OCI-LY1 (cell line): ENCODE results near the gene ZBTB8A.

ENCODE experiments used
- H2AFZ ChIP-seq: fragments of 200-600 bp; sonication (generic), shearing (Covaris generic); 2 replicates; pipeline ENCODE4 v1.6.0; 2014; ENCODE audit warnings: antibody characterized with exemption, mild to moderate bottlenecking, low read length
- H3F3A ChIP-seq: fragments of 200-600 bp; sonication (generic), shearing (Covaris generic); 2 replicates; pipeline ENCODE4 v1.6.0; 2014; ENCODE audit warnings: mild to moderate bottlenecking, antibody characterized with exemption, low read length, moderate library complexity; ENCODE audit not compliant: insufficient read depth
- H3K27ac ChIP-seq: fragments of 200-600 bp; sonication (generic); 2 replicates; pipeline ENCODE4 v1.5.1; 2014; ENCODE audit warnings: low read length, mixed run types, mild to moderate bottlenecking, low read depth; ENCODE audit not compliant: poor library complexity, severe bottlenecking
- H3K27me3 ChIP-seq: fragments of 200-600 bp; sonication (generic); 2 replicates; pipeline ENCODE4 v1.6.0; 2014; ENCODE audit warnings: antibody characterized with exemption, mild to moderate bottlenecking, low read length, moderate library complexity; ENCODE audit not compliant: insufficient read depth
- H3K36me3 ChIP-seq: fragments of 200-600 bp; sonication (generic); 2 replicates; pipeline ENCODE4 v1.6.1; 2014; ENCODE audit warnings: mild to moderate bottlenecking, antibody characterized with exemption, low read length, moderate library complexity, mixed read lengths; ENCODE audit not compliant: insufficient read depth
- H3K4me1 ChIP-seq: fragments of 200-600 bp; sonication (generic); 2 replicates; pipeline ENCODE4 v1.5.1; 2014; ENCODE audit warnings: mild to moderate bottlenecking, low read length, moderate library complexity; ENCODE audit not compliant: insufficient read depth, severe bottlenecking
- H3K4me2 ChIP-seq: fragments of 200-600 bp; sonication (generic), shearing (Covaris generic); 2 replicates; pipeline ENCODE4 v1.6.1; 2014; ENCODE audit warnings: low read length
- H3K4me3 ChIP-seq: fragments of 200-600 bp; sonication (generic); 2 replicates; pipeline ENCODE4 v1.5.1; 2014; ENCODE audit warnings: low read length, low read depth, mild to moderate bottlenecking, mixed read lengths; ENCODE audit not compliant: poor library complexity, severe bottlenecking
- H3K79me2 ChIP-seq: fragments of 200-600 bp; shearing (Covaris generic); 2 replicates; pipeline ENCODE4 v1.6.1; 2016; ENCODE audit warnings: mixed run types, low read length, mixed read lengths; ENCODE audit not compliant: insufficient read depth
- H3K9ac ChIP-seq: fragments of 200-600 bp; sonication (generic), shearing (Covaris generic); 2 replicates; pipeline ENCODE4 v1.6.1; 2014; ENCODE audit warnings: mild to moderate bottlenecking, low read length, mixed read lengths
- H3K9me2 ChIP-seq: fragments of 200-600 bp; sonication (generic), shearing (Covaris generic); 2 replicates; pipeline ENCODE4 v1.6.1; 2014; ENCODE audit warnings: low read depth, mild to moderate bottlenecking, low read length, mixed read lengths
- H3K9me3 ChIP-seq: fragments of 200-600 bp; shearing (Covaris generic); 2 replicates; pipeline ENCODE4 v1.6.1; 2014; ENCODE audit warnings: low read length, mixed read lengths
- H4K20me1 ChIP-seq: fragments of 200-600 bp; sonication (generic), shearing (Covaris generic); 2 replicates; pipeline ENCODE4 v1.6.0; 2016; ENCODE audit warnings: mild to moderate bottlenecking, low read length; ENCODE audit not compliant: insufficient read depth
- EZH2 ChIP-seq: fragments of 200-600 bp; sonication (generic), shearing (Covaris generic); IDR thresholded peaks from 2 replicates; pipeline ENCODE4 v1.8.0; 2017; ENCODE audit warnings: borderline replicate concordance, mixed run types, mild to moderate bottlenecking, antibody characterized with exemption, low read length, moderate library complexity, mixed read lengths
- TF ChIP-seq, protein P1 (sequence below): fragments of 200-600 bp; sonication (generic), shearing (Covaris generic); IDR thresholded peaks from 2 replicates; pipeline ENCODE4 v1.5.1; 2017; ENCODE audit warnings: mild to moderate bottlenecking, antibody characterized with exemption, low read length, moderate library complexity, mixed read lengths

Gene ZBTB8A

DNA sequence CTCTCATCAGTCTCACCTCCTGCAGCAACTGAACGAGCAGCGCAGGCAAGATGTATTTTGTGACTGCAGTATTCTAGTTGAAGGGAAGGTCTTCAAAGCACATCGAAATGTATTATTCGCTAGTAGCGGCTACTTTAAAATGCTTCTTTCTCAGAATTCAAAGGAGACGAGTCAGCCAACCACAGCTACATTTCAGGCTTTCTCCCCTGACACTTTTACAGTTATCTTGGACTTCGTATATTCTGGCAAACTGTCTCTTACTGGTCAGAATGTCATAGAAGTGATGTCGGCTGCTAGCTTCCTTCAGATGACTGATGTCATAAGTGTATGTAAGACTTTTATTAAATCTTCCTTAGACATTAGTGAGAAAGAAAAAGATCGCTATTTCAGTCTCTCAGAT lies 53.7 kb downstream of the ZBTB8A start:
- Histone ChIP-seq H4K20me1 (no peaks in the 10 kb centered on the region), H3K9me2 (no peaks in the 10 kb centered on the region), H3K4me3 (no peak overlapping the region), H3K9me3 (no peaks in the 10 kb centered on the region), H3K4me2 (no peak overlapping the region), H3K79me2 (no peaks in the 10 kb centered on the region), H3K27me3 (no peaks in the 10 kb centered on the region), H3K27ac (no peak overlapping the region), H2AFZ (no peak overlapping the region), H3K9ac (no peak overlapping the region), H3F3A (no peaks in the 10 kb centered on the region), H3K36me3 (no peaks in the 10 kb centered on the region), H3K4me1 (no peaks in the 10 kb centered on the region)
- TF ChIP-seq, protein P1, sequence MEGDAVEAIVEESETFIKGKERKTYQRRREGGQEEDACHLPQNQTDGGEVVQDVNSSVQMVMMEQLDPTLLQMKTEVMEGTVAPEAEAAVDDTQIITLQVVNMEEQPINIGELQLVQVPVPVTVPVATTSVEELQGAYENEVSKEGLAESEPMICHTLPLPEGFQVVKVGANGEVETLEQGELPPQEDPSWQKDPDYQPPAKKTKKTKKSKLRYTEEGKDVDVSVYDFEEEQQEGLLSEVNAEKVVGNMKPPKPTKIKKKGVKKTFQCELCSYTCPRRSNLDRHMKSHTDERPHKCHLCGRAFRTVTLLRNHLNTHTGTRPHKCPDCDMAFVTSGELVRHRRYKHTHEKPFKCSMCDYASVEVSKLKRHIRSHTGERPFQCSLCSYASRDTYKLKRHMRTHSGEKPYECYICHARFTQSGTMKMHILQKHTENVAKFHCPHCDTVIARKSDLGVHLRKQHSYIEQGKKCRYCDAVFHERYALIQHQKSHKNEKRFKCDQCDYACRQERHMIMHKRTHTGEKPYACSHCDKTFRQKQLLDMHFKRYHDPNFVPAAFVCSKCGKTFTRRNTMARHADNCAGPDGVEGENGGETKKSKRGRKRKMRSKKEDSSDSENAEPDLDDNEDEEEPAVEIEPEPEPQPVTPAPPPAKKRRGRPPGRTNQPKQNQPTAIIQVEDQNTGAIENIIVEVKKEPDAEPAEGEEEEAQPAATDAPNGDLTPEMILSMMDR: no peak
- TF ChIP-seq EZH2: no peak

DNA sequence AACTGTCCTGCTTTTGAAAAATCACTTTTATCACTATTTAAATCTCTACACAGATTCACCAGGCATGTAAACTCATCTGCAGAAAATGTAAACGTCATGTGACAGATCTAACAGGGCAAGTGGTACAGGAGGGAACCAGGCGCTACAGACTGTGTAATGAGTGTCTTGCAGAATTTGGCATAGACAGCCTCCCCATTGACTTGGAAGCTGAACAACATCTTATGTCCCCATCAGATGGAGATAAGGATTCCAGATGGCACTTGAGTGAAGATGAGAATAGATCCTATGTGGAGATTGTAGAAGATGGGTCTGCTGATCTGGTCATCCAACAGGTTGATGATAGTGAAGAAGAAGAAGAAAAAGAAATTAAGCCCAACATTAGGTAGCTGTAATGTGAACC lies 60.8 kb downstream of the ZBTB8A start:
- Histone ChIP-seq H3K4me1 (no peaks in the 10 kb centered on the region), H3K36me3 (no peaks in the 10 kb centered on the region), H3K9me2 (no peaks in the 10 kb centered on the region), H4K20me1 (no peaks in the 10 kb centered on the region), H3K27me3 (no peaks in the 10 kb centered on the region), H3K4me2 (no peak overlapping the region), H3K4me3 (no peak overlapping the region), H3K27ac (no peak overlapping the region), H3K9me3 (no peaks in the 10 kb centered on the region), H2AFZ (no peak overlapping the region), H3F3A (no peaks in the 10 kb centered on the region), H3K79me2 (no peaks in the 10 kb centered on the region), H3K9ac (no peak overlapping the region)
- TF ChIP-seq, protein P1: no peak
- TF ChIP-seq EZH2: no peak

DNA sequence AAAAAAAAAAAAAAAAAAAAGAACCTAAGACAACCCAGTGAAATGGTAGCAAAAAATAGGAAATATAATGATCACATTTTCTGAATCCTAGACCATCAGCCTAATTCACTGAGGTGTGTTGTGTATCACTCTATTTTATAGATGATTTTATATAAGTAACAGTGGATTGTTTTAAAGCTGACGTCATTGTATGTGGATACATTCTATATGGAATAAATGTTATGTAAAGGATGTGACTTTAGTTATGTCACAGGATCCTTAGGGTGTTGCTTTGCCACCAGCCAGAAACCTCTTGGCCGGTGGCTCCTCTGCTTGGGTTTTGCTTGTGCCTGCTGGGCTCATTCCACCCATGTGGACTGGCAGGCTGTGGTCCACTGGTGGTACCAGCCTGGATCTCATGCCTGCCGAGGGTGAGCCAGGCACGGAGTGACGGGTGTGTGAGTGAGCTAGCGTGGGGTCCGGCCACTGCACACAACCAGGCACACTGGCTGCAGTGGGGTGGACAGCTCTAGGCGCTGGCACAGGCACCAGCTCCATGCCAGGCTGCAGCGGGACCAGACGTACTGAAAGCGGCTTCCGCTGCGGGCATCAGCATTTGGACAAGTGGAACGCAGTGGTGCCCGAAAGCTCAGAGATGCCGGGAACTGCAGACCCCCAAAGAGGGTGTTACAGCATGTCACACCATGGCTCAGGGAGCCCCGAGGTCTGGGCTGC lies 66.6 kb downstream of the ZBTB8A start:
- Histone ChIP-seq H4K20me1 (no peaks in the 10 kb centered on the region), H3K4me1 (no peaks in the 10 kb centered on the region), H3K36me3 (no peaks in the 10 kb centered on the region), H3K27ac (no peak overlapping the region), H3K9ac (no peak overlapping the region), H3K27me3 (no peaks in the 10 kb centered on the region), H3K79me2 (no peaks in the 10 kb centered on the region), H3F3A (no peaks in the 10 kb centered on the region), H3K4me3 (no peak overlapping the region), H3K4me2 (no peak overlapping the region), H2AFZ (no peak overlapping the region), H3K9me2 (no peaks in the 10 kb centered on the region), H3K9me3 (peaks cover 3% of the 10 kb centered on the region; the same call in 1 of the 2 replicates)
- TF ChIP-seq, protein P1: no peak
- TF ChIP-seq EZH2: no peak
